ENCODE data around the gene P2RX6. TPM values are rescaled to one million over a fixed set of nuclear protein-coding genes. Genes with fewer than 3 reads are reported as not detected.

P2RX6 gene
- total RNA-seq, 4 donors from 2014 or later: 0.39 to 0.50 (median 0.41) TPM

DNA sequence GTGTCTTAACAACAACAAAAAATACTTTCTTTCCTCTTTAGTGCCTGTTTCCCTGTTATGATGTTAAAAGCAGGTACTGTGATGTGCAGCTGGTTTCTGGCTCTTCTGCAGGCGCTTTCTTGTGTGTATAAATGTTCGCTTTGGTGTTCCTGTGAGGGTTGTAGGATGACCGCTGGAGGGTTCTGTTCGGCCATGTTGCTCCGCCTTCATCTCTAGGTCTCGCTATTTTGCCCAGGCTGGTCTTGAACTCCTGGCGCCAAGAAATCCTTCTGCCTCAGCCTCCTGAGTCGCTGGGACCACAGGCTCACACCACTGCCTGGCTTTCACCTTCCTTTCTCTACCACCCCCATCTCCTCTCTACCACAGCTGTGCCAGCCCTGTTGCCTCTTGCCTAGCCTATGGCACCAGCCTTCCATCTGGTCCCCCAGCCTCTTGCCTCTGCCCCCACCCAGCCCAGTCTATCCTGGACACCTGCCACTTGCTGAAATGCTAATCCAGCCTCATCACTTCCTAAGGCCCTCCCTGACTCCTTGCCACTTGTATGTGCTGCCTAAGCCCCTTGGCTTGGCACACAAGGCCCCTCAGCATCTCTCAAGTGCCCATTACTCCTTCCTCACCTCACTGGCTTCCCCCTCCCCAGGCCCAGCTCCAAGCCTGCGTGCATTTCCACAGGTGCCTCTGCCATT, 36.3 kb downstream of the P2RX6 start:
- DNase-seq (ENCODE audit: extremely low spot score): no peak
- WGBS: 83% methylated on average over 9 of the region's 9 CpGs
- Histone ChIP-seq H3K4me3 (no peak overlapping the region), H3K27me3 (peaks cover 0 to 8% (median 0%) of the 10 kb centered on the region in 4 donors), H3K9me3 (no peaks in the 10 kb centered on the region), H3K36me3 (no peaks in the 10 kb centered on the region), H3K4me1 (peaks cover 0 to under 1% (median 0%) of the 10 kb centered on the region in 4 donors), H3K27ac (replicated peaks in 1 of 4) (no peak overlapping the region)
- TF ChIP-seq POLR2AphosphoS5 (IDR thresholded peaks at IDR 0.05) (no peak), EP300 (IDR thresholded peaks at IDR 0.05) (no peak), POLR2A (IDR thresholded peaks at IDR 0.05; ENCODE audit: low read depth) (no peak)
- TF ChIP-seq, protein P1, sequence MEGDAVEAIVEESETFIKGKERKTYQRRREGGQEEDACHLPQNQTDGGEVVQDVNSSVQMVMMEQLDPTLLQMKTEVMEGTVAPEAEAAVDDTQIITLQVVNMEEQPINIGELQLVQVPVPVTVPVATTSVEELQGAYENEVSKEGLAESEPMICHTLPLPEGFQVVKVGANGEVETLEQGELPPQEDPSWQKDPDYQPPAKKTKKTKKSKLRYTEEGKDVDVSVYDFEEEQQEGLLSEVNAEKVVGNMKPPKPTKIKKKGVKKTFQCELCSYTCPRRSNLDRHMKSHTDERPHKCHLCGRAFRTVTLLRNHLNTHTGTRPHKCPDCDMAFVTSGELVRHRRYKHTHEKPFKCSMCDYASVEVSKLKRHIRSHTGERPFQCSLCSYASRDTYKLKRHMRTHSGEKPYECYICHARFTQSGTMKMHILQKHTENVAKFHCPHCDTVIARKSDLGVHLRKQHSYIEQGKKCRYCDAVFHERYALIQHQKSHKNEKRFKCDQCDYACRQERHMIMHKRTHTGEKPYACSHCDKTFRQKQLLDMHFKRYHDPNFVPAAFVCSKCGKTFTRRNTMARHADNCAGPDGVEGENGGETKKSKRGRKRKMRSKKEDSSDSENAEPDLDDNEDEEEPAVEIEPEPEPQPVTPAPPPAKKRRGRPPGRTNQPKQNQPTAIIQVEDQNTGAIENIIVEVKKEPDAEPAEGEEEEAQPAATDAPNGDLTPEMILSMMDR (IDR thresholded peaks at IDR 0.05): no peak
- intact Hi-C loops (cut with DNase I): no loop called here

DNA sequence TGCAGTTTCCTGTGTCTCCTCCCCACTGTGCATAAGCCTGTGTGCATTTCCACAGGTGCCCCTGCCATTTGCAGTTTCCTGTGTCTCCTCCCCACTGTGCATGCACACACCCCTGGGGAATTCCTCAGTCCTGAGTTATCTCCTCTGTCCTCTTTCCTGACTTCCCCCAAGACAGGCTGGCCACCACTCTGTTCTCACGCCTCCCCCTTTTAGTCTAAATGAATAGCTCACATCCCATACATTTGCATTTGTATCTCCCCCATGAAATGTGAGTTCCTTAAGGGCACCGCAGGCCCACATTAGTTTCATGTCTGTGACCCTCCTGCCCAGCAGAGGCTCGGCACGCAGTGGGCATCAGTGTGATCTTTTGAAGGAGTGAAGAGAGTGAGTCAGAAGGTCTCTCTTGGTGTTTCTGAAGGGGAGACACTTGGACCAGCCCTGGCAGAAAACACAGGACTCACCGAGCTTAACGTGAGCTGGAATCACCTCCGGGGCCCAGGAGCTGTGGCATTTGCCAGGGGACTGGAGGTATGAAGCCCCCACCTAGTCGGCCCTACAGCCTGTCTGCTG, 37.0 kb downstream of the P2RX6 start:
- WGBS: 64% methylated on average over 8 of the region's 8 CpGs
- no peak for DNase-seq (ENCODE audit: extremely low spot score)
- H3K36me3 ChIP-seq: no peaks in the 10 kb centered on the region
- no peak overlapping the region for H3K27ac ChIP-seq (replicated peaks in 1 of 4)
- H3K4me1 ChIP-seq: no peaks in the 10 kb centered on the region
- peaks cover 0 to 8% (median 0%) of the 10 kb centered on the region in 4 donors for H3K27me3 ChIP-seq
- no peak overlapping the region for H3K4me3 ChIP-seq
- no peaks in the 10 kb centered on the region for H3K9me3 ChIP-seq
- no peak for TF ChIP-seq EP300 (IDR thresholded peaks at IDR 0.05)
- no peak for TF ChIP-seq POLR2A (IDR thresholded peaks at IDR 0.05; ENCODE audit: low read depth)
- no peak for TF ChIP-seq POLR2AphosphoS5 (IDR thresholded peaks at IDR 0.05)
- TF ChIP-seq, protein P1 (IDR thresholded peaks at IDR 0.05): no peak
- intact Hi-C loops (cut with DNase I): no loop called here

DNA sequence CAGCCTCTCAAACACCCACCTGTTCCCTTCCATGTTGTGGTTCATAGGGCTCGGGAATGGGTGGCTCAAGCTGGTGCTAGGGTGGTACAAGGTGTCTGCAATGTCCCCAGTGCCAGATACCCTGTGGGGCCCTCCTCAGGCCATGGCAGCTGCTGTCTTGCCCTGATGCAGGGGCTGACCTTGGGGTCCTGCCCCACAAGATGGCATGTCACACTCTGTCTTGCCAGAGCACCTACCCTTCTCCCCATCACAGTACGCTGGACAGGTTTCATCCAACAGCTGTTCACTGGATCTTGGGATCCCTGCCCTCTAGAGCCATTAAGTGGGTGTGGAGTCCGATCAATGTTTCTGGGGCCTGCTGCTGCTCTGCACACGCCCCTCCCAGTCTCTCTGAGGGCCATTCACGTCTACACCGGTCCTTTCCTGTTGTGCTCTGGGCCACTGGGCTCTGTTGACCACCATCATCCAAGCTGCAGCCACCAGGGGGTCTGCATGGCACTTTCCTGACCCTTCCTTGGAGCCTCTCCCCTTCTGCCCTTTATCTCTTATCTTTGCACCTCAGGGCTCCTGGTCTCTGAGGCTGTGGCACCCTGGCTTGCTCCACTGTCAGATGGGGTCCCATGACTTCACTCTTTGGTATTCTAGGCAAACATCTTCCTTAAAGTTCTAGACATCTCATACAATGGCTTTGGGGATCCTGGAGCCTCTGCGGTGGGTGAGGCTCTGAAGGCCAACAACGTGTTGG, 37.9 kb downstream of the P2RX6 start:
- Histone ChIP-seq H3K27ac (replicated peaks in 1 of 4) (no peak overlapping the region), H3K4me3 (no peak overlapping the region), H3K36me3 (no peaks in the 10 kb centered on the region), H3K4me1 (no peaks in the 10 kb centered on the region), H3K27me3 (peaks cover 0 to 8% (median 0%) of the 10 kb centered on the region in 4 donors), H3K9me3 (no peaks in the 10 kb centered on the region)
- no peak for DNase-seq (ENCODE audit: extremely low spot score)
- intact Hi-C loops (cut with DNase I): no loop called here
- 86% methylated on average over 6 of the region's 8 CpGs for WGBS
- TF ChIP-seq POLR2AphosphoS5 (IDR thresholded peaks at IDR 0.05) (no peak), POLR2A (IDR thresholded peaks at IDR 0.05; ENCODE audit: low read depth) (no peak), EP300 (IDR thresholded peaks at IDR 0.05) (no peak)
- TF ChIP-seq, protein P1 (IDR thresholded peaks at IDR 0.05): no peak

DNA sequence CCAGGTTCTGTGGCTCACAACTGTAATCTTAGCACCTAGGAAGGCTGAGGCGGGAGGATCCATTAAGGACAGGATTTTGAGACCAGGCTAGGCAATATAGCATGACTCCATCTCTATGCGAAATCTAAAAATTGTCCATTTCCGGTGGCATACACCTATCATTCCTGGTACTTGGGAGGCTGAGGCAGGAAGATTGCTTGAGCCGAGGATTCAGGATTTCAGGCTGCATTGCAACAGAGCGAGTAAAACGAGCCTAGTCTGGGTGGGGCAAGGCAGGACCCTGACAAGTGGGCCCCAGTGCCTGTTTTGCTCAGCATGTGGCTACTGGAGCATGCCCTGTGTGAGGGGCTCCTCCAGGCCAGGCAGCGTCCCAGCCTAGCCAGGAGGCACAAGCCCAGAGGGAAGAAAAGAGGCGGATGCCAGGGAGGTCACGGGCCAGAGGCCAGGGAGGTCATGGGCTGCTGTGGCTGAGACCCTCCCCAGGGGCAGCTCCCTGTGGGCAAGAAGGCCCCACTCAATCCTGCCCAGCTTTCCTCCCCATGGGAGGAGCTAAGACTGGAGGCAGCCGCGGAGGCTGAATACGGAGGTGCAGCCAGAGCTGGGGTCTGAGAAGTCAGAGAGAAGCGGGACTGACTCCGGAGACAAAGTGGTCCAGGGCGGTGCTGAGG, 39.2 kb downstream of the P2RX6 start:
- H3K9me3 ChIP-seq: no peaks in the 10 kb centered on the region
- no peak for TF ChIP-seq EP300 (IDR thresholded peaks at IDR 0.05)
- no peak for DNase-seq (ENCODE audit: extremely low spot score)
- H3K27me3 ChIP-seq: peaks cover 0 to 8% (median 0%) of the 10 kb centered on the region in 4 donors
- no peaks in the 10 kb centered on the region for H3K4me1 ChIP-seq
- no peak overlapping the region for H3K4me3 ChIP-seq
- H3K36me3 ChIP-seq: no peaks in the 10 kb centered on the region
- H3K27ac ChIP-seq (replicated peaks in 1 of 4): no peak overlapping the region
- intact Hi-C loops (cut with DNase I): no loop called here
- 87% methylated on average over 15 of the region's 15 CpGs for WGBS
